NT2/D1 (cell line): ENCODE data around the gene COL5A2.

Source experiments
- YY1 ChIP-seq: IDR thresholded peaks from 2 replicates; pipeline ENCODE4 v1.6.1; 2011; ENCODE audit not compliant: insufficient read length, insufficient read depth
- ZNF274 ChIP-seq: IDR thresholded peaks from 2 replicates; pipeline ENCODE4 v1.6.1; 2011; ENCODE audit warnings: mild to moderate bottlenecking, low read depth, low read length

DNA sequence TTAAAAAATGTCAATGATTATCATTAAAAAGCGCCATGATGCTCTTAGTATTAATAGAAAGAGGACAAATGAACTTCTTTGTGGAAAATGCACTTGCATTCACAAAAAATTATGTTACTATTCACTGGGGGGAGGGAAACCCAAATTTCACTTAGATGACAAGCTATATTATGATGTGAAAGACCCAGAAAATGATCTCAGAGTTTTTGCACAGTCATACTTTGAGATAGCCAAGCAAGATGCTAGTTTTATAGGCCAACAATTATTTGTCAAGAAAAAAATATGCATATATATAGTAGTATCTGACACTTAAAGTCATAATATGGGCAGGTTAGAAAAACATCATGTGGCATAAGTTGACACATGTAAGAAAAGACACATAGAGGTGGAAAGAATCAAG, 31.6 kb downstream of the COL5A2 start:
- TF ChIP-seq ZNF274 (no peak), YY1 (no peak)
